KOPT-K1 (cell line): ENCODE data around the gene PIP4K2A.

Experiments used
- H3K27ac ChIP-seq: fragments of 200-600 bp; sonication (generic); 2 replicates; pipeline ENCODE4 v1.5.1; 2016; ENCODE audit warnings: antibody characterized with exemption, mild to moderate bottlenecking, low read depth, low read length; ENCODE audit not compliant: poor library complexity, severe bottlenecking
- H3K36me3 ChIP-seq: fragments of 200-600 bp; sonication (generic); 2 replicates; pipeline ENCODE4 v1.5.1; 2017; ENCODE audit warnings: antibody characterized with exemption, mild to moderate bottlenecking, low read length, moderate library complexity; ENCODE audit not compliant: insufficient read depth
- H3K9me3 ChIP-seq: fragments of 200-600 bp; sonication (generic); 2 replicates; pipeline ENCODE4 v1.5.1; 2017; ENCODE audit warnings: antibody characterized with exemption, low read length, mild to moderate bottlenecking; ENCODE audit not compliant: insufficient read depth, poor library complexity, severe bottlenecking

Gene PIP4K2A

DNA sequence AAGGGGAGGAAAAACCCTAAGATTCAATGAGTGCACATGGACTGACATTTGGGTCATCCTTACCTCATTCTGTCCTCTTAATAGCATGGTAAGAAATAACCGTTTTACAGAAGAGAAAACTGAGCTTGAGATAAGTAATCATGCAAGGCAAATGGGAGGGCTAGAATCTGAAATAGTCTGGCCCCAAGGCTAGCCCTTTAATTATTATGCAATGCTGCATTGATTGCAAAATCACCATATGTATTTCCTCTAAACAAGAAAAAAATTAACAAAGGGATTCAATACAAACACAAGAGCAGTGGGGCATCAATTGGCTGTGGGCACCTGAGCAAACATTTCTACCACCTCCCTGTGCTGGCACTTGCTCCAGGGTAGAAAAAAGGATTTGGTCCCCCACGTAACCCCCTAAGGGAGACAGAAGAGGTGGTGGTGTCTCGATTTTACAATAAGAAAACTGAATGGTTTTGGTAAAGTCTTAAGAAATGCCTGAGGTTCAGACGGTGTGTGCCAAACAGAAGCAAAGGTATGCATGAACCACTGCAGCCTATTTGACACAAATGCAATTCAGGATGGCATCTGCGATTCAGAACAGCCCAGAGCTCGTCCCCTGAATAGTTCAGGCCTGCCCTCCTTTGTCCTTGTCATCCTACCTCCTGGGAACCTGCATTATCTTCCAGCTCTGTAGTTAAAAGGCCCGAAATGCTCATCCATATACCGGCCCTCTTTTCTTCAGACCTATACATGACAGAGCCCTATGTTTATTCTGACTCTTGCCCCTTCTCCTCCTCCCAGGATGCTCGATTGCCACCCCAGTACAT is 23.6 kb downstream of the PIP4K2A start:
- H3K27ac ChIP-seq = no peak overlapping the region
- H3K9me3 ChIP-seq = peaks cover 22% of the 10 kb centered on the region
- H3K36me3 ChIP-seq = no peaks in the 10 kb centered on the region

DNA sequence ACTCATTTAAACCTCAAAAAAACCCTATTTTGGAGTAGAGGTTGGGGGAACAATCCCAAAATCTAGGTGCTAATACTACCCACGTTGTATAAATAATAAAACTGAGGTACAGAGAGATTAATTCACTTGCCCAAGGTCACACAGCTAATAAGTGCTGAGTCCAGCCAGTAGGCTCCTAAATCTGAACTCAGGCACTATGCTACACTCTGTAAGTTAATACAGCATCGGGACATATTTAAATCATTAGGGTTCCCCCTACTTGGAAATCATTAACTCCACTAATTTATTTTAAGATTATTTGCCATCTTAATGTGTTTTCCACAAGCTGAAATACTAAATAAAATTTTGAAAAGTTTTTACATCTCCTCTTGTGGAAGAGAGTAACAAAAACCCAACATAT is 24.2 kb downstream of the PIP4K2A start:
- Histone ChIP-seq H3K27ac (no peak overlapping the region), H3K36me3 (no peaks in the 10 kb centered on the region), H3K9me3 (peaks cover 22% of the 10 kb centered on the region)

DNA sequence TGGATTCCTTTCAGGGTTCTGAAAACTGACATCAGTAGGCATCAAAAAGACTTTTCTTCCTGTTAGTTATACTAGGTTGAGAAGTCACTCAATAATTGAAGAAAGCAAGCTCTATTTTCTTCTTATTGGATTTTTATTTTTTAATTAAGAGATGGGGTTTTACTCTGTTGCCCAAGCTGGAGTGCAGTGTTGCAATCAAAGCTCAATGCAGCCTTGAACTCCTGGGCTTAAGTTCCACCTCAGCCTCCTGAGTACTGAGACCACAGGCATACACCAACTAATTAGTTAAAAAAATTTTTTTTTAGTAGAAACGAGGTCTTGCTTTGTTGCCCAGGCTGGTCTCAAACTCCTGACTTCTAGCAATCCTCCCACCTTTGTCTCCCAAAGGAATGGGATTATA is 28.0 kb downstream of the PIP4K2A start:
- Histone ChIP-seq H3K9me3 (no peaks in the 10 kb centered on the region), H3K36me3 (no peaks in the 10 kb centered on the region), H3K27ac (no peak overlapping the region)

DNA sequence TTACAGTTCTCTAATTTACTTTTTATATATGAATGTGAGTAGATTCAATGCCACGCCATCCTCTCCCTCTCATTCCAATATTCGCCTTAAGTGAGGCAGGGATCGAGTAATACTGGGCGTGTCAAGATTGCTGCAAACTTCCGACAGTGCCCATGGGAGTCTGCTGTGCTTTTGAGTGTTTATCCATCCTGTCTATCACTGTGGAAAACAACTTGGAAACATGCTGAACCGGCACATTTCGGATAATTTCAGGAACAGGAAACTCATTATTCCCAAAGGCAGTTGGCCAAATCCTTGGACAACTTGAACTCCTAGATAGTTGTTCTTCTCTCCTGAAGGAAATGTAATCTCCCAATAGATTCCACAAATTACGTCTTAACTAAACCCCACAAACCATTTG is 28.5 kb downstream of the PIP4K2A start:
- Histone ChIP-seq H3K9me3 (no peaks in the 10 kb centered on the region), H3K36me3 (no peaks in the 10 kb centered on the region), H3K27ac (no peak overlapping the region)

DNA sequence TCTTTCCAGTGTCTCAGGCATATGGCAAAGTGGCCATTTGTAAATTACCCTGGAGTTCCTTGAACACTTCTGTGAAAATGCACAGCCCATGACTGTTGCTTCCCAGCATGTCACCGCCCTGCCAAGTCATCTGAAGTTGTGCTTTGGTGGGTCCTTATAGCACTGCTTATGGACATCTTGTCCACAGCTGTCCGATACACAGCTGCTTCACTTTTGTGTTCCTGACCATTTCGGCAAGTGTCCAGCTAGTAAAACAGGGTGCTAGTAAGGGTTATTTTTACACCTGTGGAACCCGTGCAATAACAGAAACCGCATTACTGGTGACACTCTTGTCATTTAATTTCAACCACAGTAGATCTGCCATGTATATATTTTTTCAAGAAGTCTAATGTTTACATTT is 29.7 kb downstream of the PIP4K2A start:
- Histone ChIP-seq H3K27ac (peak overlapping the region; percentile 82), H3K9me3 (no peaks in the 10 kb centered on the region), H3K36me3 (no peaks in the 10 kb centered on the region)

DNA sequence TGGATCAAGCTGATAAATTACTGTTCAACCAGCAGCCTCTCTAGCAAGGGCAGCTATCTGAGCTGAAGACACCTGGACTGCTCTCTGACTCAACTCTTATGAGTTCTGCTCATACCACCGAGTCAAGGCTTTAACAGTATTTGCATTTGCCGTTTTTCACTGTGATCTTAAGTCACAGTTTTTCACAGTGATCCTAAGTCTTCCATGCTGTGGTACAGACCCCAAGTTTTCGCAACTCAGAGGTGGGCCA is 31.3 kb downstream of the PIP4K2A start:
- Histone ChIP-seq H3K9me3 (no peaks in the 10 kb centered on the region), H3K36me3 (no peaks in the 10 kb centered on the region), H3K27ac (peak overlapping the region; percentile 82)

DNA sequence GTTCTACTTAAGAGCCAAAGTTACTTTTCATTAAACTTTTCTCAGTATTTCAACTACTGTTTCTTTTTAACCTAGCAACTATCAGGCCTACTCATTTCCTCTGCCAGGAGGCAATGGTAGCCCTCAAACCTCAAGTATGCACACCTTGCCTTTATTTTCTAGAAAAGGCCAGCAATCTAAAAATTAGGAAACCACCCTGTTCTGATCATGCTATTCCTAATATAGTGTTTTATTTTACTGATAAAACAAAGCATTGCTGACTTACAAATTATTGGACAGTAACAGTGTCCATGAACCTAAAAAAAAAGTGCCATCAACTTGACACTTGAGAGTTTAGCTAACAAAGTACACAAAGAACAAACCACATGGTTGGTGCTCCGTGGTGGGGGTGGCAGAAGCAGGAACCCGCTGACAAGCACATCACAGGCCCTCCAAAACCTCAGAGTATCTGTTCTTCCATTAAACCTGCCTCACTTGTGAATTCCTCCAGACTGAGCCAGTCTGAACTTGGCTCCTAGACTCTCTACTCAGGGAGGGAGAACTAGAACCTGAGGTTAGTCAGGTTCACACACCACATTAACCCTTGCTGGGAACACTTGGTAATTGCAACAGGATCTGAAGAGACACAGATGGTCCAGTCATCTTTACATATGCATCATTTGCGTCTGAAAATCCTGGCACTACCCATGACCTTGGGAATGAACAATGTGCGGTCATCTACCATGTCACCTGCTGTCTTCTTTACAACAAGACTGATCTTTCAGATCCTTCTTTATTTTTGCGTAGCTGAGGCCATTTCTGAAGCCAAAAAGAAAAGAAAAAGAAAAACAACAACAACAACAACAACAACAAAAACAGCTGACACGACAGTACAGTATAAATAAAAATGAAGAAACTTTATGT is 31.9 kb downstream of the PIP4K2A start:
- Histone ChIP-seq H3K27ac (peak overlapping the region; percentile 82), H3K36me3 (no peaks in the 10 kb centered on the region), H3K9me3 (no peaks in the 10 kb centered on the region)

DNA sequence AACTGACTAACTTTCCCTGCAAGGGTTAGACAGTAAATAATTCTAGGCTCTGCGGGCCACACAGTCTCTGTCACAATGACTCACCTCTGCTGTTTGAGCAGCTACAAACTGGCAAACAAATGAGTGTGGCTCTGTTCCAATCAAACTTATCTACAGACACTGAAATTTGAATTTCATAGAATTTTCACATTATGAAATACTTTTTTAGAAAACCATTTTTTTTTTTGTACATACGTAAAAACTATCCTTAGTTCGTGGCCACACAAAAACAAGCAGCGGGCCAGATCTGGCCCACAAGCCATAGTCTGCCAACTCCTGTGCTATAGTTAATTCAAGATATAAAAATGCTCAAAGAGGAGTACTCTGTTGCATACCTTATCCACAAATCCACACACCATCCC is 32.6 kb downstream of the PIP4K2A start:
- Histone ChIP-seq H3K36me3 (no peaks in the 10 kb centered on the region), H3K9me3 (no peaks in the 10 kb centered on the region), H3K27ac (peak overlapping the region; percentile 82)

DNA sequence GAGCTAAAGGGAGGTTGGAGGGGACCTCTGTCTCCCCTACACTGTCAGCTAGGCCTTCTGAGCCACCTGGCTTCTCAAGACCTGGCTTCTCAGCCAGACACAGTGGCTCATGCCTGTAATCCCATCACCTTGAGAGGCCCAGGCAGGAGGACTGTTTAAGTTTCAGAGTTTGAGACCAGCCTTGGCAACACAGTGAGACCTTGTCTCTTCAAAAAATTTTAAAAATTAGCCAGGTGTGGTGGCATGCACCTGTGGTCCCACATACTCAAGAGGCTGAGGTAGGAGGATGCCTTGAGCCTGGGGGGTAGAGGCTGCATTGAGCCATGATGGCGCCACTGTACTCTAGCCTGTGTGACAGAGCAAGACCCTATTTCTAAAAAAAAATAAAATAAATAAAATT is 33.1 kb downstream of the PIP4K2A start:
- no peaks in the 10 kb centered on the region for H3K36me3 ChIP-seq
- H3K9me3 ChIP-seq = no peaks in the 10 kb centered on the region
- peak overlapping the region; percentile 82 for H3K27ac ChIP-seq

DNA sequence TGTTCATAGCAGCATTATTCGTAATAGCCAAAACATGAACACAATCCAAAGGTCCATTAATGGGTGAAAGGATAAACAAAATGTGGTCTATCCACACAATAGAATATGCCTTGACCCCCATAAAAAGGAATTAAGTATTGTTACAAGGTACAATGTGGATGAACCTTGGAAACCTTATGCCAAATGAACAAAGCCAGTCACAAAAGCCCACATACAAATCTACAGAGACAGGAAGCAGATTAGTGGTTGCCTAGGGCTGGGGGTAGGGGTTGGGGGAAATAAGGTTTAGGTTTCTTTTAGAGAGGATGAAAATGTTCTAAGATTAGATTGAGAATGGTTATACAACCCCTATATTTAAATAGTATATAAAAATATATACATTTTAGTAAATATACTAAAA is 34.8 kb downstream of the PIP4K2A start:
- no peaks in the 10 kb centered on the region for H3K9me3 ChIP-seq
- H3K27ac ChIP-seq = peak overlapping the region; percentile 43
- no peaks in the 10 kb centered on the region for H3K36me3 ChIP-seq

DNA sequence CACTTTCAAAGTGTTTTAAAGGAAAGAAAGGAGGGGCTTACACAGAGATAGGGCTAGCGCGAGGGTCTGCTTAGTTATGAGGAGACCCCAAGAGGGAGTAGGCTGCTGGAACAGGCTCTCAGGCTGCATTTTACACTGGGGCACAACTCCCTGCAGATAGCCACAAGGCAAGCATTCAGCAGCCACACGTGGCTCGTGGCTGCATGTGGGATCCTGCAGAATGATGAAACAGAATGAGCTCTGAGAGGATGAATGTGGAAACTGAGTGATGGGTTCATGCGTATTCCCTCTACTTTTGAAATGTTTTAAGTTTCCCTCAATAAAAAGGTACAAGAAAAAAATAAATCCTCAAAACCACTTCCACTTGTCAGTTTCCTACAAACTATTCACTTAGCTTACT is 37.0 kb downstream of the PIP4K2A start:
- H3K36me3 ChIP-seq = no peaks in the 10 kb centered on the region
- no peaks in the 10 kb centered on the region for H3K9me3 ChIP-seq
- H3K27ac ChIP-seq = no peak overlapping the region

DNA sequence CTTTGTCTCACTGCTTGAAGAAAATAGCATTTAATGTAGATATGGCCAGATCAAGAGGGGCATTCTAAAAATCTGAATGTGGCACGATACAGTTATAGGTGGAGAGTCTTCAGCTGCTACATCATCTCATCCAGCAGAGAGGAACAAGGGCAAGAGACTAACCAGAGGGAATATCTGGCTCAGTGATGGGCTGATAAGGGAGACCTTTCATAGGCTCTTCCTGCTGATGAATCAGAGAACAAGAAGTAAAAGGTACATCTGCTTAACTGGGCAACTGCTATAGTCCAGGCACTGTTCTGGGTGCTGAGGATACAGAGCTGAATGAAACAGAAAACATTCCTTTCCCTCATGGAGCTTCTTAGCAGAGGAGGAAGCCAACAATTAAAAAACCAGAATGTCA is 37.9 kb downstream of the PIP4K2A start:
- Histone ChIP-seq H3K27ac (no peak overlapping the region), H3K9me3 (no peaks in the 10 kb centered on the region), H3K36me3 (no peaks in the 10 kb centered on the region)

DNA sequence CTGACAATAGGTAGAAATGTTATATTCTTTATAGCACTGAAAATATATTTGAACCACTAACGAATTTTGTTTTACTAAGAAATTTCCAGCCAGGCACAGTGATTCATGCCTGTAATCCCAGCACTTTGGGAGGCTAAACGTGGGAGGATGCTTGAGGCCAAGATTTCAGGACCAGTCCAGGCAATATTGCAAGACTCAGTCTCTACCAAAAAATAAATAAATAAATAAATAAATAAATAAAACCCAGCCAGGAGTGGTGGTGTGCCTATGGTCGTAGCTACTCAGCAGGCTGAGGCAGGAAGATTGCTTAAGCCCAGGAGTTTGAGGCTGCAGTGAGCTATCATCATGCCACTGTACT is 39.8 kb downstream of the PIP4K2A start:
- H3K36me3 ChIP-seq = no peaks in the 10 kb centered on the region
- no peaks in the 10 kb centered on the region for H3K9me3 ChIP-seq
- no peak overlapping the region for H3K27ac ChIP-seq

DNA sequence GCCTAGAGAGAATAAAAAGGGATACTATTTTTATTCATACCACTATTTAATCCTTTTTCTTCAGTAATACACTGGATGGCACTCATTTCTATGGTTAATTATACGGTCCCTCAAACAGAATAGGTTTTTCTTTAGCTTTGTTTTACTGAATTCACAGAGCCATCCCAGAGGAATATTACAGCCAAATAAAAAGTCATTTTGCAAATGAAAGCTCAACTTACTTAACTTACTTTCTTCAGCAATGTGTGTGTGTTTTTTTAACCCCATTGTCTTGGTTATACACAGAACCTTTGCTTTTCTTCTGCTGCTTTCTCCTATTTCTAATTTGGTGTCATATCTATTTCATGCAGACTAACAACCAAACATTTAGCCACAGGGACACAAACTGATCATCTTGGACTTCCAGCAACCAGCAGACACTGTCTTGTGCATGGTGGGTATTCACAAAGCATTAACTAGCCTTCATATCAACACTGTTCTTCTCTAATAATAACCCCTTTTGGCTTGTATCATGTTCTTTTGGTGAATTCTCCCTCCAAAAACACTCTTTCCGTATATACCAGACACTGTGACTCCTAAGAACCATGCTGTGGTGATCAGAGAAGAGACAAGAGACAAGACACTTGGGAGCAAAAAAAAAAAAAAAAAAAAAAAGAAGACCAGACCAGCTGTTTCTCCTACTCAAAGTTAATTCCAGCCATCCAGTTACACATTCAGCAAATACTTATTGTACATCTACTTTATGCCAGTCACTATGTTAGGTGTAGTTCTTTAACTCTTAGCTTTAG is 40.4 kb downstream of the PIP4K2A start:
- Histone ChIP-seq H3K36me3 (no peaks in the 10 kb centered on the region), H3K9me3 (no peaks in the 10 kb centered on the region), H3K27ac (no peak overlapping the region)

DNA sequence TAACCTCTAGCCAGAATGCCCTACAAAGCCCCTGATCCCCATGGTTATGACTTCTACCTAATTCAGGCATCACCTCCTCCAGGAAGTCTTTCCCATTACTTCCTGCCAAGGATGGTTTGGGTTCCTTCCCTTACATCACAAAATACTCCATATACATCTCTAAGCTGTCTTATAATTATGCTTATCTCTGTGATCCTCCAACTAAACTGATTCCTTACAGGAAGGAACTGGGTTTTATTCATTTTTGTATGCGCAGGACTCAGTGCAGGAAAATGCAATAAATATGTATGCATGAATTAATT is 41.3 kb downstream of the PIP4K2A start:
- Histone ChIP-seq H3K9me3 (no peaks in the 10 kb centered on the region), H3K27ac (no peak overlapping the region), H3K36me3 (no peaks in the 10 kb centered on the region)
